Right lobe of liver (tissue), 6 donors: Measurements from ENCODE around the gene NPAP1. TPM values are rescaled to one million over a fixed set of nuclear protein-coding genes. Genes with fewer than 3 reads are reported as not detected.

Experiments
- ATAC-seq, 4 donors: fragments of 200-7000 bp; cut with Tn5 transposase; one replicate each; pipeline ENCODE4 v1.9.1; 2020; ENCODE audit warnings: mild to moderate bottlenecking in 4 of 4, moderate library complexity in 4 of 4
- DNase-seq, 3 donors: peaks; one replicate each; pipeline ENCODE4 v3.0.0-alpha.2; 2020
- H3K27ac ChIP-seq, 3 donors: fragments of 200-600 bp; one replicate each; pipeline ENCODE4 v1.8.0; 2022
- H3K27me3 ChIP-seq, 2 donors: fragments of 200-600 bp; one replicate each; pipeline ENCODE4 v1.8.0; 2022
- H3K36me3 ChIP-seq, 4 donors: fragments of 200-600 bp; sonication (generic) in 1 of 4; one replicate each; pipeline versions ENCODE4 v1.5.1 to v1.8.0; 2017 to 2022; ENCODE audit warnings: control low read depth in 1 of 4
- H3K4me1 ChIP-seq, 4 donors: fragments of 200-600 bp; sonication (generic) in 1 of 4; one replicate each; pipeline versions ENCODE4 v1.5.1 to v1.8.0; 2017 to 2022; ENCODE audit warnings: control low read depth in 1 of 4
- H3K4me3 ChIP-seq, 3 donors: fragments of 200-600 bp; one replicate each; pipeline ENCODE4 v1.8.0; 2022
- H3K9me3 ChIP-seq, 4 donors: fragments of 200-600 bp; sonication (generic) in 1 of 4; one replicate each; pipeline versions ENCODE4 v1.5.1 to v1.8.0; 2017 to 2022; ENCODE audit warnings: control low read depth in 1 of 4
- POLR2A ChIP-seq: fragments of 450-650 bp; IDR thresholded peaks from one replicate; pipeline ENCODE4 v1.6.1; 2017; ENCODE audit warnings: antibody characterized with exemption, mild to moderate bottlenecking
- WGBS: methylation state at CpG from one replicate; pipeline ENCODE4 v1.1.6; 2018; ENCODE audit warnings: low coverage, low lambda C conversion rate; ENCODE audit not compliant: insufficient coverage; ENCODE audit errors: missing lambda C conversion rate; 5-methylcytosine and 5-hydroxymethylcytosine counted together
- intact Hi-C, 2 donors: fragments of 100-400 bp; cut with DNase I; formaldehyde crosslinking; loops; one replicate each; pipeline versions ENCODE4 v1.11.2 to v1.14.1; 2022
- total RNA-seq, 6 experiments: library from RNA; depleted of rRNA in 2 of 6; stranded (reverse); fragments of >200 nt in 2 of 6; fragmentation: NEBNext Ultra II Directional in 3 of 6; extraction: Animal tissue kit (Norgen Biotek cat#: 25700) in 3 of 6; gene quantifications; one replicate each; pipeline versions ENCODE4 v1.1.0 to v1.2.4, GENCODE V29; 2016 to 2023
- TF ChIP-seq, protein P1 (sequence below), 4 donors: fragments of 200-600 bp in 3 of 4; fragments of 450-650 bp in 1 of 4; IDR thresholded peaks; one replicate each; pipeline versions ENCODE4 v1.5.1 to v1.8.0; 2016 to 2022; ENCODE audit warnings: antibody characterized with exemption in 4 of 4, mild to moderate bottlenecking in 2 of 4
- donor health status: DM: no; HTN: yes; CAD: no.
- donor health status: DM: no; HTN: no; CAD: no.
- donor health status: DM: no; HTN: no; CAD: no.
- donor health status: DM: no; HTN: yes; CAD: no.
- donor health status: DM: no; HTN: yes; CAD: no.

NPAP1 gene
- total RNA-seq, 6 experiments from 2014 or later: 0.02 to 0.07 (median 0.06) TPM; not detected in 3

DNA sequence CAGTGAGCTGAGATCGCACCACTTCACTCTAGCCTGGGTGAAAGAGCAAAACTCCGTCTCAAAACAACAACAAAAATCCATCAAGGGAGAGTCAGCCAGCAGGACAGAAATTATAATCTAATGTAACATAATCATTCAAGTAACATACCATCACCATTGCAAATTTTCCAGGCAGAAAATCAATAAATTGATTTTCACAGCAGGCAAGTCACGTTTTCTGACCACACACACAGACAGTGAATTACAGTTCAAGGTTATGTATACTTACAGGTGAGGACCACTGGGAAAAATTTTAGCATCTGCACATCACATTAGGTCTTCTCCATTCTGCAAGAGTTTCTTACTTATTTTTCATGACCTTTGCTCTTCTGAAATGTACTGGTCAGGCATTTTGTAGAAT, 29.9 kb upstream of the NPAP1 start:
- no peak for ATAC-seq
- intact Hi-C loops: no loop called here
- Histone ChIP-seq H3K4me1 (no peaks in the 10 kb centered on the region), H3K27me3 (no peaks in the 10 kb centered on the region), H3K9me3 (no peaks in the 10 kb centered on the region), H3K36me3 (no peaks in the 10 kb centered on the region), H3K27ac (no peak overlapping the region), H3K4me3 (no peak overlapping the region)
- TF ChIP-seq, protein P1, sequence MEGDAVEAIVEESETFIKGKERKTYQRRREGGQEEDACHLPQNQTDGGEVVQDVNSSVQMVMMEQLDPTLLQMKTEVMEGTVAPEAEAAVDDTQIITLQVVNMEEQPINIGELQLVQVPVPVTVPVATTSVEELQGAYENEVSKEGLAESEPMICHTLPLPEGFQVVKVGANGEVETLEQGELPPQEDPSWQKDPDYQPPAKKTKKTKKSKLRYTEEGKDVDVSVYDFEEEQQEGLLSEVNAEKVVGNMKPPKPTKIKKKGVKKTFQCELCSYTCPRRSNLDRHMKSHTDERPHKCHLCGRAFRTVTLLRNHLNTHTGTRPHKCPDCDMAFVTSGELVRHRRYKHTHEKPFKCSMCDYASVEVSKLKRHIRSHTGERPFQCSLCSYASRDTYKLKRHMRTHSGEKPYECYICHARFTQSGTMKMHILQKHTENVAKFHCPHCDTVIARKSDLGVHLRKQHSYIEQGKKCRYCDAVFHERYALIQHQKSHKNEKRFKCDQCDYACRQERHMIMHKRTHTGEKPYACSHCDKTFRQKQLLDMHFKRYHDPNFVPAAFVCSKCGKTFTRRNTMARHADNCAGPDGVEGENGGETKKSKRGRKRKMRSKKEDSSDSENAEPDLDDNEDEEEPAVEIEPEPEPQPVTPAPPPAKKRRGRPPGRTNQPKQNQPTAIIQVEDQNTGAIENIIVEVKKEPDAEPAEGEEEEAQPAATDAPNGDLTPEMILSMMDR (IDR thresholded peaks at IDR 0.05): no peak
- TF ChIP-seq POLR2A: no peak
- no peak for DNase-seq
- 31% methylated on average over 3 of the region's 3 CpGs for WGBS

- no peak overlapping the region for H3K4me3 ChIP-seq
- no peaks in the 10 kb centered on the region for H3K27me3 ChIP-seq
- no peaks in the 10 kb centered on the region for H3K4me1 ChIP-seq
- DNase-seq: no peak
- ATAC-seq: no peak
- intact Hi-C loops: no loop called here
- no peak for TF ChIP-seq POLR2A
- TF ChIP-seq, protein P1 (IDR thresholded peaks at IDR 0.05): no peak
- no peaks in the 10 kb centered on the region for H3K36me3 ChIP-seq
- 36% methylated on average over 7 of the region's 7 CpGs for WGBS
- no peak overlapping the region for H3K27ac ChIP-seq
- no peaks in the 10 kb centered on the region for H3K9me3 ChIP-seq
Observed at GRCh38 chr15:24659622-24660021, 16.0 kb upstream of the NPAP1 start.

GRCh38 chr15:24662991-24663390, 12.6 kb upstream of the NPAP1 start:
- Histone ChIP-seq H3K27ac (no peak overlapping the region), H3K9me3 (no peaks in the 10 kb centered on the region), H3K4me3 (no peak overlapping the region), H3K27me3 (no peaks in the 10 kb centered on the region), H3K36me3 (no peaks in the 10 kb centered on the region), H3K4me1 (no peaks in the 10 kb centered on the region)
- no peak for ATAC-seq
- no peak for TF ChIP-seq POLR2A
- TF ChIP-seq, protein P1 (IDR thresholded peaks at IDR 0.05): no peak
- intact Hi-C loops: no loop called here
- no peak for DNase-seq
- WGBS: 21% methylated on average over 1 of the region's 1 CpG

- no peak for ATAC-seq
- intact Hi-C loops: no loop called here
Observed at GRCh38 chr15:24676431-24676830, 856 bp downstream of the NPAP1 start.

More at GRCh38 chr15:24676431-24676830, 856 bp downstream of the NPAP1 start:
- TF ChIP-seq POLR2A: no peak
- TF ChIP-seq, protein P1 (IDR thresholded peaks at IDR 0.05): no peak
- Histone ChIP-seq H3K27me3 (no peaks in the 10 kb centered on the region), H3K27ac (no peak overlapping the region), H3K4me1 (no peaks in the 10 kb centered on the region), H3K36me3 (no peaks in the 10 kb centered on the region), H3K4me3 (no peak overlapping the region), H3K9me3 (no peaks in the 10 kb centered on the region)
- WGBS: 78% methylated on average over 6 of the region's 14 CpGs
- DNase-seq: no peak
